HG03039 (cell line): Measurements from ENCODE around the gene HACD1.
"Not testable (repeated sequence)": the region's sequence is repeated elsewhere in the genome, so short reads cannot be mapped to it uniquely, and the experiment has no call there.

Experiments
- ATAC-seq: cut with Tn5 transposase; IDR thresholded peaks from one replicate; pipeline ENCODE4 v1.9.1; 2021; ENCODE audit warnings: mild to moderate bottlenecking, moderate library complexity; ENCODE audit not compliant: unreplicated experiment

Gene HACD1

DNA sequence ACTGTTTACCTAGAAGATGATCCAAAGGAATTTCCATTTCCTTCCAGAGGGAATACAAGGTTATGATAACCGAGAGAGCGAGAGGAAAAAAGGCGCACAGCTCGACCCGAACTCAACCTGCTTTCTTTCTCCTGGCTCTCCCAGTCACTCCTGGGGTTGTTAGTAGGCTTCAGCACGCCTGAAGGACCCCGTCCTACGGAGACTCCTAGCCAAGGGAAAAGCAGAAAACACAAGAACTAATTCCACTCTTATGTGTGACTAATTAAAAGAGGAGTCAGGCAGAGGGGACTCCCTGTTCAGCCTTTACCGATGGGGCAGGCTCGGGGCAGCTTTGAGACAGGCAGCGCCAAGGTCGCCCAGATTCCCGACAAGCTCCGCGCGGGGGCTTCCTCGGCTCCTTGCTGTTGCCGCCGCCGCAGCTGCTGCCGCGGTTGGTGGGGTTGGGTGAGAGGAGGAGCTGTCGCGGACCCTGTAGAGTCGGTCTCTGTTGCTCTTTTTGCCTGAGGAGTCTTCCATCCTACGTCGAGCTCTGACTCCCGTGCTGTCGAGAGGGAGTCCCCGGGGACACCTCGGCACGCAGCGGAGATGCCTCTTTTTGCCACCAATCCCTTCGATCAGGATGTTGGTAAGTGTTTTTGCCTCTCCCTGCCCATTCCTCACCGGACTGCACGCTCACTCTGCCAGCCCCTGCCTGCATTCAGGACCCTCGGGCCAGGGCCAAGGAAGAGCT, 26.7 kb upstream of the HACD1 start, which contains the start of gene STAM:
Gene STAM (plus strand): TSS at position 397 of the 730 bp plus-strand sequence. CDS start 189 bp downstream, at position 586.
- peak; percentile 92 for ATAC-seq

DNA sequence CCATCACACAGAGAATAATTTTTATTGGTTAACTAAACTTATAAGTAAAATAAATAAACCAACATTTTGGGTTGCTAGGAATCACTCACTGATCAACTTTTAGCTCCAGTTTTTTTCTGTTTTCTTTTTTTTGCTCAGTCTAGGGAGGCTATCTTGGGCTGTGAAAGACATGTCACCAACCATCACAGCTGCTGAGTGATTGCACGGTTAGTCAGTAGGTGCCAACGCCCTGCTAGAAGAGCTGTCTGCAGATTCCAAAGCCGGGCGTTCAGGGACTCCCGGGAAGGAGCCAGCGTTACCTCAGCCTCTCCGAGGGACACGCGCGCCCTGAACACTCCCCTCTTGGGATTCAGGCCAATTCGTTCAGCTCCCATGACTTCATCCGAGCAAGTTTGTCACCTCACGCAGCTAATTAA, 26.2 kb upstream of the HACD1 start:
- ATAC-seq, result peak; percentile 9

GRCh38 chr10:17640331-17640816, 23.2 kb upstream of the HACD1 start:
- no peak for ATAC-seq

DNA sequence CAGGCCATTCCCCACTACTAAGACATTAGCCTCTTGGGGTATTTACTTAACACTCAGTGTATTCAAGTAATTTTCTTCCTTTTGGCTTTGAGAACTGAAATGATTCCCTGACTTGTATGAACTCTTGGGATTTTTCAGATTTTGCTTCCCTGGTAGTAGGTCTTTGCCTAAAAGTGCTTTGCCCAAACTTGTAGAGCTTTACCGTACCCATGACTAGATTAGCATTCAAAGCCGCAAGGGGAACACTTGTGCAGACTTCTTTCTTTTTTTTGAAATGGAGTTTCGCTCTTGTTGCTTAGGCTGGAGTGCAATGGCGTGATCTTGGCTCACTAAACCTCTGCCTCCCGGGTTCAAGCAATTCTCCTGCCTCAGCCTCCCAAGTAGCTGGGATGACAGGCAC, 20.7 kb upstream of the HACD1 start:
- no peak for ATAC-seq

DNA sequence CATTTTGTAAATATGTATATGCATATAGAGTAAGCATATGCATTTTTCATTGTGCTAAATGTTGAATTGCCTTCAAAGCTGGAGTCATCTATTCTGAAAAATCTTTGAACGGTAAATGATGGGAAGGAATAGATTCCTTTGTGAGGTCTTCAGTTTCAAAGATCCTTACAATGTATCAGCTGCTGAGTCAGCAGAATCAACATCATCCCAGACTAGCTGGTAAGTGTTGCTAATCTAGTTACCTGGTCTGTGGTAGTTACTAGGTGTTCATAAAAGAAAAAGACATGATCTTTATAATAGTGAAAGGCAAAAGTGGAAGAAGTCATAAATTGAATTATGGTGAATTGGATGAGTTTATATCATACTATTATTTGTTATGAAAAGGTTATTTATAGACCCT, 16.2 kb upstream of the HACD1 start:
- no peak for ATAC-seq

GRCh38 chr10:17632590-17632989, 15.4 kb upstream of the HACD1 start:
- ATAC-seq, result not testable (repeated sequence)

- ATAC-seq, result no peak
Observed at GRCh38 chr10:17626656-17627055, 9.5 kb upstream of the HACD1 start.

- no peak for ATAC-seq
Observed at GRCh38 chr10:17624996-17625395, 7.8 kb upstream of the HACD1 start.

DNA sequence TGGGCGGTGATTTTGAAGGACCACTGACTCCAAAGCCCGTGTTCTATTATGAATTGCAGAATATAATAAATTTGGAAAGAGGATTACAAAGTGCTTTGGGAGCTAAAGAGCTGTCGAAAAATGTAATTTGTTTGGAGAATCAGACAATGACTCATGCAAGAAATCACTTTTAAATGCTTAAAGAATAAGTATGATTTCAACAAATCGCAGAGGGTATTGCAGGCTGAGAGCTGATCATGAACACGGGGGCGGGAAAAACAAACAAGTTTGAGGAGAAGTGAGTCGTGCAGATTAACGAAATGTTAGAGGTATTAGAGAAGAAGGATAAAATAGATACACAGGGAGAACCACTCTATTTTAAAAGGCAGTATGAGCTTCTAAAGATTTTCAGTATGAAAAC, 4.9 kb upstream of the HACD1 start:
- no peak for ATAC-seq

GRCh38 chr10:17616403-17617030, 657 bp downstream of the HACD1 start:
- peak; percentile 29 for ATAC-seq

DNA sequence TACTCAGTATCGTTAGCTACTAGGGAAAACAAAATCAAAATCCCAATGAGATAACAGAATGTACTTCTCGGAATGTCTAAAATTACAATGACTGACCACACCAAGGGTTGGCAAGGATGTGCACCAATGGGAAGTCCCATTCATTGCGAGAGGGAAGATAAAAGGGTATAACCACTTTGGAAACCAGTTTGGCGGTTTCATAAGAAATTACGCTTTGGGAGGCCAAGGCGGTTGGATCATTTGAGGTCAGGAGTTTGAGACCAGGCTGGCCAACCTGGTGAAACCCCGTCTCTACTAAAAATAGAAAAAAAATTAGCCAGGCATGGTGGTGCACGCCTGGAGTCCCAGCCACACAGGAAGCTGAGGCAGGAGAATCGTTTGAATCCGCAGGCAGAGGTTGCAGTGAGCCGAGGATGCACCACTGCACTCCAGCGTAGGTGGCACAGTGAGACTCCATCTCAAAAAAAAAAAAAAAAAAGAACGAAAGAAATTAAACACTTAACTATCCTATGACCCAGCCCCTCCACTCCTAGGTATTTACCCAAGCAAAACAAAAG, 7.6 kb downstream of the HACD1 start:
- ATAC-seq, result no peak

GRCh38 chr10:17607603-17608332, 9.4 kb downstream of the HACD1 start:
- ATAC-seq, result peak; percentile 62

DNA sequence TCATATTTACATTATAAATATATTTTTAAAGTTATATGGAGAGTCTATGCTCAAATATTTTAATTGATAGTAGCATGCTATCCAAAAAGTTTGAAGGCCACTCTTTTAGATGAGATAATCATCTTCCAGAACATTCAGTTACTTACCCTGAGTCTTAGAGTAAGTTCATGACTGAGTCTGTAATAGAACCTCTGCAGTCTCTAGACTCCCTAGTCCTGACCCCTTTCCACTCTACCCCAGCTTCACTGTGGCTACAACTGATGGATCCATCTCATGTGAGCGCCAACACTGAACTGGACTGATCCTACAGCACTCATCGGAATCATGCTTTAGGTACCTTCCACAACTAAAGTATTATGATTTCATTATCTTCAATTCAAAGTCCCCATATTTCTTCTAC, 10.1 kb downstream of the HACD1 start:
- no peak for ATAC-seq

- ATAC-seq, result no peak
Observed at GRCh38 chr10:17606547-17607040, 10.6 kb downstream of the HACD1 start.

DNA sequence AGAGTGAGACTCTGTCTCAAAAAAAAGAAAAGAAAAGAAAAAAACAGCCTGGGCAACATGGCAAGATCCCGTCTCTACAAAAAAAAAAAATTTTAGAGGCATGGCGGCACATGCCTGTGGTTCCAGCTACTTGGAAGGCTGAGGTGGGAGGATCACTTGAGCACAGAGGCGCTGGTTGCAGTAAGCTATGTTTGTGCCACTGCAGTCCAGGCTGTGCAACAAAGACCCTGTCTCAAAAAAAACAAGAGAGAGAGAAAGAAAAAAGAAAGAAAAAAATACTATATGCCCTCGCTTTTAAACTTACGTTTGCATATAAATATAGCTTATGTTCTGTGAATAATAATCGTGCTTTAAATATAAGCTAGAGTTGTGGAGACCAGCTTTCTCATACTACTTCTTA, 11.2 kb downstream of the HACD1 start:
- no peak for ATAC-seq

GRCh38 chr10:17599089-17599488, 18.1 kb downstream of the HACD1 start:
- no peak for ATAC-seq

- ATAC-seq, result no peak
Observed at GRCh38 chr10:17597386-17597785, 19.8 kb downstream of the HACD1 start.

DNA sequence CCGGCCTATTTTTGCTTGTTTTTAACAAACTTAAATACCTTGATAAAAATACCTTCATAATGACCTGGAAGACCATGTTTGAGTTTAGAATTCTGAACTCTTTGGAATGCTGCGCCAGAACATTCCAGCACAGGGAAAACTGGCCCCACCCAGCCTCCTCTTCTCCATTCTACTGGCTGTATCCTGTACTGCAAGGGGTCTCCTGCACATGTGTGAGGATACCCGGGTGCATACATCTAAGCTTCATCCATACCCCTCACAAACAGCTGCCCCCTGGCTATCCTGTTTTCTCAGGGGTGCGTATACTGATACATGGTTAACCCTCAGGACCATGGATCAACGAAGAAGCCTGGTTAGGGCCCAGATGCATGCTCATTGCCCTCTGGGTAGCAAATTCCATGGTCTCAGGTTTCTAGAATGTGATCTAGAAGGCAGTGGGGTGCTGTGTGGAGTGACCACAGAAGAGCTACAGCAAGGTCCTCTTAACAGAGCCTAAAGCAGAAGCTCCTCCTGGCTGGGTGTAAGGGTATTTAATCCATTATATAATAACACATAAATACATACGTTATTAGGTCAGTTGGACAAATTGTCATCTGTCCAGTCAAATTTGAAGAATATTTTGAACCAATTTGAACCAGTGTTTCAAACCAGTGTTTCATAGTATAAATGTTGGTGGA, 26.1 kb downstream of the HACD1 start:
- ATAC-seq, result no peak

DNA sequence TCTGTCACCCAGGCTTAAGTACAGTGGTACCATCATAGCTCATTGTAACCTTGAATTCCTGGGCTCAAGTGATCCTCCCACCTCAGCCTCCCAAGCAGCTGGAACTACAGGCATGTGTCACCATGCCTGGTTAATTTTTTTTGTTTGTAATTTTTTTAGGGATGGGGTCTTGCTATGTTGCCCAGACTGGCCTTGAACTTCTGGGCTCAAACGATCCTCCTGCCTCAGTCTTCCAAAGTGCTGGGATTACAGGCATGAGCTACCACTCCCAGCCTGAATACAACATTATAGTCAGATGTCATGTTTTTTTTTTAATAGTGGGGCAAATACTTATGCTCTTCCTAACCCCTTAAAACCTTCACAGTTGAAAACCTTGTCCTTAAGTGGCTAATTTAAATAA, 27.9 kb downstream of the HACD1 start:
- ATAC-seq, result not testable (repeated sequence)

- no peak for ATAC-seq
Observed at GRCh38 chr10:17588420-17588819, 28.8 kb downstream of the HACD1 start.

DNA sequence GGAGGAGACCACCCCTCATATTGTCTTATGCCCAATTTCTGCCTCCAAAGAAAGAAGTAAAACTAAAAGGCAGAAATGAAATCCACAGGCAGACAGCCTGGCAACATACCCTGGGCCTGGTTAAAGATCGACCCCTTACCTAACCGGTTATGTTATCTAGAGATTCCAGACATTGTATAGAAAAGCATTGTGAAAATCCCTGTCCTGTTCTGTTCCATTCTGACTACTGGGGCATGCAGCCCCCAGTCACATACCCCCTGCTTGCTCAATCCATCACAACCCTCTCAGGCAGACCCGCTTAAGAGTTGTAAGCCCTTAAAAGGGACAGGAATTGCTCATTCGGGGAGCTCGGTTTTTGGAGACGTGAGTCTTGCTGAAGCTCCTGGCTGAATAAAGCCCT, 29.9 kb downstream of the HACD1 start:
- not testable (repeated sequence) for ATAC-seq
